PFSK-1 (cell line): Measurements from ENCODE around the gene SIPA1L3.

Experiments
- FOXP2 ChIP-seq: optimal IDR thresholded peaks from 2 replicates; pipeline ENCODE3; 2011; ENCODE audit warnings: borderline replicate concordance, control low read depth, inconsistent platforms; ENCODE audit not compliant: insufficient read depth; ENCODE audit errors: extremely low read length, extremely low read depth
- POLR2AphosphoS5 ChIP-seq: IDR thresholded peaks from 2 replicates; pipeline ENCODE4 v1.6.1; 2012; ENCODE audit warnings: low read depth, mild to moderate bottlenecking, control low read depth, low read length, moderate library complexity
- SIN3A ChIP-seq: IDR thresholded peaks from 2 replicates; pipeline ENCODE4 v1.6.1; 2012; ENCODE audit warnings: mild to moderate bottlenecking, low read length, moderate library complexity, borderline replicate concordance; ENCODE audit not compliant: insufficient read depth
- TAF1 ChIP-seq: IDR thresholded peaks from 2 replicates; pipeline ENCODE4 v1.6.1; 2012; ENCODE audit warnings: low read length, control low read depth, borderline replicate concordance; ENCODE audit not compliant: insufficient read depth
- TF ChIP-seq, protein P1 (sequence below), 2 experiments: IDR thresholded peaks; 2 replicates each; pipeline versions ENCODE4 v1.6.1 to v1.8.0; 2011 to 2012; ENCODE audit warnings: low read depth in 2 of 2, low read length in 2 of 2, control low read depth in 1 of 2, inconsistent platforms in 1 of 2, mild to moderate bottlenecking in 1 of 2, moderate library complexity in 1 of 2; ENCODE audit not compliant: insufficient read depth in 1 of 2

Gene SIPA1L3

DNA sequence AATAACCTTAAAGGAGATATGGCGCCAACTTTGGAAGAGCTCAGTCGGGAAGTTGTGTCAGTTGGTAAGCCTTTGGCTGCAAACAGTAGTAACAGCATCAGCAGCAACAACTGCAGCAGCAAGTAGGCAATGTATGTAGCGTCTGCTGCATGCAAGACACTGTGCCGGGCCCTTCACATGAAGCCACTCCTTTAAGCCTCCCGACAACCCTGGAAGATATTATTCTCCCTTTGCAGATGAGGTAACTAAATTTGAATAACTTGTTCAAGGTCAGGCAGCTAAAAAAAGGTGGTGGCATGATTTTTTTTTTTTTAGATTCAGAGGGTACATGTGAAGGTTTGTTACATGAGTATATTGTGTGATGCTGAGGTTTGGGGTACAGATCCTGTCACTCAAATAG, 19.7 kb downstream of the SIPA1L3 start:
- TF ChIP-seq, protein P1, sequence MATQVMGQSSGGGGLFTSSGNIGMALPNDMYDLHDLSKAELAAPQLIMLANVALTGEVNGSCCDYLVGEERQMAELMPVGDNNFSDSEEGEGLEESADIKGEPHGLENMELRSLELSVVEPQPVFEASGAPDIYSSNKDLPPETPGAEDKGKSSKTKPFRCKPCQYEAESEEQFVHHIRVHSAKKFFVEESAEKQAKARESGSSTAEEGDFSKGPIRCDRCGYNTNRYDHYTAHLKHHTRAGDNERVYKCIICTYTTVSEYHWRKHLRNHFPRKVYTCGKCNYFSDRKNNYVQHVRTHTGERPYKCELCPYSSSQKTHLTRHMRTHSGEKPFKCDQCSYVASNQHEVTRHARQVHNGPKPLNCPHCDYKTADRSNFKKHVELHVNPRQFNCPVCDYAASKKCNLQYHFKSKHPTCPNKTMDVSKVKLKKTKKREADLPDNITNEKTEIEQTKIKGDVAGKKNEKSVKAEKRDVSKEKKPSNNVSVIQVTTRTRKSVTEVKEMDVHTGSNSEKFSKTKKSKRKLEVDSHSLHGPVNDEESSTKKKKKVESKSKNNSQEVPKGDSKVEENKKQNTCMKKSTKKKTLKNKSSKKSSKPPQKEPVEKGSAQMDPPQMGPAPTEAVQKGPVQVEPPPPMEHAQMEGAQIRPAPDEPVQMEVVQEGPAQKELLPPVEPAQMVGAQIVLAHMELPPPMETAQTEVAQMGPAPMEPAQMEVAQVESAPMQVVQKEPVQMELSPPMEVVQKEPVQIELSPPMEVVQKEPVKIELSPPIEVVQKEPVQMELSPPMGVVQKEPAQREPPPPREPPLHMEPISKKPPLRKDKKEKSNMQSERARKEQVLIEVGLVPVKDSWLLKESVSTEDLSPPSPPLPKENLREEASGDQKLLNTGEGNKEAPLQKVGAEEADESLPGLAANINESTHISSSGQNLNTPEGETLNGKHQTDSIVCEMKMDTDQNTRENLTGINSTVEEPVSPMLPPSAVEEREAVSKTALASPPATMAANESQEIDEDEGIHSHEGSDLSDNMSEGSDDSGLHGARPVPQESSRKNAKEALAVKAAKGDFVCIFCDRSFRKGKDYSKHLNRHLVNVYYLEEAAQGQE (IDR thresholded peaks at IDR 0.05; ENCODE audit: insufficient read depth in 1 of 2, low read depth in 2 of 2, low read length in 2 of 2) = no peak
- no peak for TF ChIP-seq TAF1
- TF ChIP-seq FOXP2 = no peak
- TF ChIP-seq POLR2AphosphoS5 = no peak
- TF ChIP-seq SIN3A = no peak

DNA sequence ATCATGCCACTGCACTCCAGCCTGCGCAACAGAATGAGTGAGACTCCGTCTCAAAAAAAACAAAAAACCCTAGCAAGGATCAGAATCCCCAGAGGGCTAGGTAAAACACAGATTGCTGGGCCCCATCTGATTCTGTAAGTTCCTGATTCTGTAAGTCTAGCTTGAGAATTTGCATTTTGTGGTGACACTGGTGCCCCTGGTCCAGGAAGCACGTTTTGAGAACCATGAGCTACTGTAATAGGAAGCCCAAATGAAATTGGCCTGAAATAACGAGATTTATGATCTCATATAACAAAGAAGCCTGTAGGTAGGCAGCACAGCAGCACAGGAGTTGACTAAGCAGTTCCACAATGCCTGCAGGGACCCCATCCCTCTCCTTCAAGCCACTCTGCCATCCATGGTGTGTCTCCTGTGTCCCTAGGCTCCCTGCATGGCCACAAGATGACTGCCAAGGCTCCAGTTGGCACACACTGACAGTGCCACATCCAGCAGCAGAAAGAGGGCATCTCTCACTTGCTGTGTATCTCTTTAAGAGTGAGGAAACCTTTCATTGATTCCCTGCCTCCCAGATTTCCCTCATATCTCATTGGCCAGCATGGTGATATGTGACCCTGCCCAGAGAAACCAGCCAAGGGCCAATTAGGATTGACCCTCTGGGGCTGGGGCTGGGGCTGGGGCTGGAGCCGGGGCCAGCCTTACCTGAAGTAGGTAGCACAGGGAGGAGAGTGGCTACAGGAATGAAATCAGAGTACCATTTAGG, 21.7 kb downstream of the SIPA1L3 start:
- TF ChIP-seq FOXP2 (no peak), POLR2AphosphoS5 (no peak), TAF1 (no peak), SIN3A (no peak)
- TF ChIP-seq, protein P1 (IDR thresholded peaks at IDR 0.05; ENCODE audit: insufficient read depth in 1 of 2, low read depth in 2 of 2, low read length in 2 of 2) = no peak

DNA sequence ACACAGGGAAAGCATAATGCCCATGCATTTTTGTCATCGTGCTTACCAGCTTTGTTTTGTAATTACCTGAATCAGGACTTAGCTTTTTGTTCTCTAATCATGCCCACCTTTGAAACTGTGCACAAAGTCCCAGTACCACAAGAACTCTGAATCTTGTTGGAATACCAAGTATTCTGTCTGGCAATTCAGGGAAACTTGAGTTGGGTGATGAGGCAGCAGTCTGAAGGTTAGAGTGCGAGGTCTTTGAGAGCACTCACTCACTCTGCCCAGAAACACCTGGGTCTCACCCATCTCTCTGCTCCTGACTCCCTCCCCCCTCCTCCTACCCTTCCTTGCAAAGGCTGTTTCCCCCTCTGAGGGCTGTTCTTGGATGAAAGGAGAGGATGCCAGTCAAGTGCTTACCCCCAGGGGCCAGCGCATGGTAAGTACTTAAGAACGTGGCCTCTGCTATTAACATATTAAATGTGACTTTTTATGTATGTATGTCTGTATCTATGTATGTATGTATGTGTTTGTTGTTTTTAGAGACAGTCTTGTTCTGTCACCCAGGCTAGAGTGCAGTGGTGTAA, 22.4 kb downstream of the SIPA1L3 start:
- TF ChIP-seq POLR2AphosphoS5 (no peak), TAF1 (no peak)

DNA sequence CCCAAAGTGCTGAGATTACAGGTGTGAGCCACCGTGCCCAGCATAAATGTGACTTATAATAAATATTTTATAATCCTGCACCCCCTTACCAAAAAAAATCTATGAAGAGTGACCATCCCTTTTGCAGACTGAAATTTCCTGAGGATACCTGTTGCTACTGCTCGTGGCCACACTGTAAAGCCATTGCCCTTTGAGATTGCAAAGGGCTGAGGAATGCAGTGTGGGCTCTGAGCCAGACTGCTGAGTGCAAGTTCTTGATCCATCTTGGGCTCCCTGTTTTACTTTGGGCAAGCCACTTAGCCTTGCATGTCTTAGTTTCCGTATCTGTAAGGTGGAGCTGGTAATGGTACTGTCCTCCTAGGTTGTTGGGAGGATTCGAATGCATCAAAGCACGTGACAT, 23.4 kb downstream of the SIPA1L3 start:
- TF ChIP-seq POLR2AphosphoS5 = no peak
- TF ChIP-seq, protein P1 (IDR thresholded peaks at IDR 0.05; ENCODE audit: insufficient read depth in 1 of 2, low read depth in 2 of 2, low read length in 2 of 2) = no peak
- TF ChIP-seq SIN3A = no peak
- TF ChIP-seq TAF1 = no peak
- no peak for TF ChIP-seq FOXP2

DNA sequence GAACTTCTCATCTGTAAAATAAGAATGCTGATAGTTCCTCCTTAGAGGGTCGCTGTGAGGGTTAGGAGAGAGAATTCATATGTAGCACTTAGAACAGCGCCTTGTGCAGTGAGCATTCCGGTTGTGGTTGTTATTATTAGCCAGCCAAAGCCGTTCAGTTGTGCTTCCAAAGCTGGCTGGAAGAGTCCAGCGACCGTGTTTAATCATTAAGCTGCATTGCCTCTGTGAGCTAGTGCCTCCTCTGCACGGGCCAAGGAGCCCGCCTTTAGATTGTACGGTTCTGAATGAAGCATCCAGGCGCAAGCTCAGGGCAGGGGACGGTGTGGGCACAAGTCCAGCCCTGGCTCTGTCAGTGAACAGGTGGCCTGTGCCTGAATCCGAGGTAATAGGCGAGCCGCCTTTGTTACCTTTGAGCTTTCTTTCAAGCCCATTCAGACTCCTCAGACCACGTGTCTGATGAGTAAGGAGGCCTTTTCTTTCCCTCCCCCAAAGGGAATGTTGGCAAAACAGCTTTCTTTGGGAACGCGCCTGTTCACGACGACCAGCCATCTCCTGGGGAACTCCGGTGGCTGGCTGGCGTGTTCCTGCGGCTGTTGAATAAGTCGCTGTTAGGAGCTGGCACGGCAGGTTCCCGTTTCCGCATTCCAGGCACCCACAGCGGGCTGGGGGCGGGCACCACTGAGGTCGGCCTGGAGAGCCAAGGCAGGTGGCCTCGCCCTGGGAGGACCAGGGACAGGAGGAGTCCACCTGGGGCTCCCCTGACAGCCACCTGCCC, 25.1 kb downstream of the SIPA1L3 start:
- no peak for TF ChIP-seq FOXP2
- TF ChIP-seq, protein P1 (IDR thresholded peaks at IDR 0.05; ENCODE audit: insufficient read depth in 1 of 2, low read depth in 2 of 2, low read length in 2 of 2) = no peak
- no peak for TF ChIP-seq SIN3A
- TF ChIP-seq TAF1 = no peak
- TF ChIP-seq POLR2AphosphoS5 = no peak
